HepG2 (cell line): Measurements from ENCODE around the gene FNDC3B. TPM values are rescaled to one million over a fixed set of nuclear protein-coding genes. Genes with fewer than 3 reads are reported as not detected.

Source experiments
- ATAC-seq: fragments of 200-7000 bp; cut with Tn5 transposase; 3 replicates; pipeline ENCODE4 v1.9.1; 2020; ENCODE audit warnings: mild to moderate bottlenecking, moderate library complexity
- BruUV-seq: library from RNA; stranded (reverse); fragments of 400-500 nt; replicated peaks from 2 replicates; lab custom pipeline; 2021; lab: Mats Ljungman, UMichigan
- CTCF ChIA-PET: fragments of 300-600 bp; formaldehyde crosslinking; extraction: SDS; loops from one replicate; lab custom pipeline; 2021; ENCODE audit warnings: low total read pairs, inconsistent platforms, low intra/inter-chr PET ratio; lab: Yijun Ruan, JAX
- POLR2A ChIA-PET: fragments of 350-600 bp; sonication (Branson Sonifier 250); formaldehyde crosslinking; loops from one replicate; lab custom pipeline; 2020; ENCODE audit warnings: antibody characterized with exemption, inconsistent platforms; lab: Yijun Ruan, JAX
- DNase-seq: peaks from one replicate; pipeline ENCODE4 v3.0.0-alpha.2; 2015; ENCODE audit warnings: low spot score
- FAIRE-seq: peaks from 3 replicates; lab custom pipeline; 2011; peaks lifted over from hg19 to GRCh38; lab: Jason Lieb, UNC
- H2AFZ ChIP-seq: one replicate; pipeline ENCODE4 v1.6.1; 2011; ENCODE audit warnings: low read length, inconsistent platforms
- H3K27ac ChIP-seq: fragments of 300-600 bp; 3 replicates; pipeline ENCODE4 v1.8.0; 2011; ENCODE audit warnings: mixed run types, mild to moderate bottlenecking, mixed read lengths, low read length, inconsistent platforms; ENCODE audit not compliant: insufficient read depth; ENCODE audit errors: extremely low read length
- H3K27me3 ChIP-seq, 2 experiments: fragments of 200-600 bp in 1 of 2; 2 replicates in 1 of 2; 3 replicates in 1 of 2; pipeline versions ENCODE4 v1.6.0 to v1.8.0; 2011; ENCODE audit warnings: low read length in 2 of 2, mild to moderate bottlenecking in 2 of 2, moderate library complexity in 2 of 2, inconsistent platforms in 1 of 2; ENCODE audit not compliant: insufficient read depth in 2 of 2, control insufficient read depth in 1 of 2
- H3K36me3 ChIP-seq, 2 experiments: fragments of 200-600 bp in 1 of 2; replicated peaks in 1 of 2; 2 replicates in 1 of 2; 3 replicates in 1 of 2; pipeline versions ENCODE4 v1.5.1 to v1.8.0; 2011; ENCODE audit warnings: low read length in 2 of 2, inconsistent platforms in 1 of 2; ENCODE audit not compliant: insufficient read depth in 2 of 2, control insufficient read depth in 1 of 2
- H3K4me1 ChIP-seq: 2 replicates; pipeline ENCODE4 v1.5.1; 2012; ENCODE audit warnings: low read length, inconsistent platforms; ENCODE audit not compliant: insufficient read depth
- H3K4me2 ChIP-seq: 2 replicates; pipeline ENCODE4 v1.6.0; 2011; ENCODE audit warnings: low read depth, low read length, inconsistent platforms
- H3K4me3 ChIP-seq, 3 experiments: fragments of 200-600 bp in 1 of 3; sonication (generic), shearing (Covaris generic) in 1 of 3; replicated peaks in 1 of 3; 2 replicates each; pipeline ENCODE4 v1.5.1; 2011 to 2016; ENCODE audit warnings: low read length in 3 of 3, inconsistent platforms in 2 of 3, low read depth in 2 of 3, mild to moderate bottlenecking in 2 of 3, control low read depth in 1 of 3, mixed read lengths in 1 of 3; ENCODE audit not compliant: insufficient read depth in 1 of 3
- H3K79me2 ChIP-seq: one replicate; pipeline ENCODE4 v1.6.1; 2011; ENCODE audit warnings: low read length, inconsistent platforms; ENCODE audit not compliant: insufficient read depth
- H3K9ac ChIP-seq: 2 replicates; pipeline ENCODE4 v1.6.0; 2011; ENCODE audit warnings: mild to moderate bottlenecking, low read depth, low read length, inconsistent platforms; ENCODE audit not compliant: insufficient read depth
- H3K9me3 ChIP-seq: 2 replicates; pipeline ENCODE4 v1.5.1; 2012; ENCODE audit warnings: mild to moderate bottlenecking, low read length
- H4K20me1 ChIP-seq: 2 replicates; pipeline ENCODE4 v1.6.0; 2011; ENCODE audit warnings: inconsistent platforms, mild to moderate bottlenecking, low read length, moderate library complexity; ENCODE audit not compliant: insufficient read depth
- DMTF1 ChIP-seq: sonication (generic); formaldehyde crosslinking; IDR thresholded peaks from 2 replicates; pipeline ENCODE4 v1.4.0; 2020; ENCODE audit warnings: mild to moderate bottlenecking, missing genetic modification reagents
- FOXO4 ChIP-seq: sonication (generic); formaldehyde crosslinking; conservative IDR thresholded peaks from 2 replicates; pipeline ENCODE4 v1.8.1; 2023; ENCODE audit warnings: missing genetic modification reagents
- KAT2B ChIP-seq: fragments of 150-350 bp; IDR thresholded peaks from 2 replicates; pipeline ENCODE4 v1.6.1; 2014; ENCODE audit warnings: low read depth, low read length, borderline replicate concordance
- MAX ChIP-seq: IDR thresholded peaks from 2 replicates; pipeline ENCODE4 v1.6.1; 2012; ENCODE audit warnings: inconsistent platforms
- NR1H2 ChIP-seq: sonication (generic); formaldehyde crosslinking; IDR thresholded peaks from 2 replicates; pipeline ENCODE4 v1.8.1; 2022; ENCODE audit warnings: low read depth, missing genetic modification reagents, borderline replicate concordance
- RBM22 ChIP-seq: fragments of 200-400 bp; formaldehyde crosslinking; optimal IDR thresholded peaks from 2 replicates; pipeline ENCODE3; 2017; ENCODE audit warnings: mild to moderate bottlenecking, low read length, moderate library complexity
- SALL2 ChIP-seq: sonication (generic); formaldehyde crosslinking; IDR thresholded peaks from 2 replicates; pipeline ENCODE4 v1.8.1; 2023; ENCODE audit warnings: mild to moderate bottlenecking, missing genetic modification reagents, inconsistent platforms
- STAT6 ChIP-seq: sonication (generic); formaldehyde crosslinking; IDR thresholded peaks from 2 replicates; pipeline ENCODE4 v1.4.0; 2020; ENCODE audit warnings: missing genetic modification reagents, mild to moderate bottlenecking, borderline replicate concordance
- ZBTB38 ChIP-seq: sonication (generic); formaldehyde crosslinking; IDR thresholded peaks from 2 replicates; pipeline ENCODE4 v1.5.1; 2020; ENCODE audit warnings: mild to moderate bottlenecking, missing genetic modification reagents
- ZNF281 ChIP-seq: sonication (generic); formaldehyde crosslinking; IDR thresholded peaks from 2 replicates; pipeline ENCODE4 v1.4.0; 2020; ENCODE audit warnings: missing genetic modification reagents, borderline replicate concordance
- ZNF3 ChIP-seq: IDR thresholded peaks from 2 replicates; pipeline ENCODE4 v1.7.0; 2017; ENCODE audit warnings: inconsistent platforms
- ZNF616 ChIP-seq: sonication (generic); formaldehyde crosslinking; IDR thresholded peaks from 2 replicates; pipeline ENCODE4 v1.5.0; 2020; ENCODE audit warnings: low read depth, mild to moderate bottlenecking, missing genetic modification reagents
- WGBS: methylation state at CpG from one replicate; pipeline ENCODE4 v1.1.6; 2017; ENCODE audit warnings: low lambda C conversion rate; 5-methylcytosine and 5-hydroxymethylcytosine counted together
- in situ Hi-C: cut with HindIII; loops from 2 replicates; pipeline ENCODE4 v1.10.0; 2017; ENCODE audit warnings: low pct_unique_long_range_greater_than_20kb; ENCODE audit not compliant: extremely low pct_ligation_motif_present
- intact Hi-C: fragments of 100-400 bp; cut with micrococcal nuclease; formaldehyde crosslinking; loops from one replicate; pipeline ENCODE4 v1.10.0; 2022; ENCODE audit not compliant: unreplicated experiment
- polyA plus RNA-seq, 8 experiments: library from polyadenylated mRNA; depleted of rRNA in 3 of 8; stranded (reverse) in 7 of 8; unstranded in 1 of 8; fragments of >200 nt; fragmentation: Illumina TruSeq in 4 of 8; extraction: Trizol in 4 of 8; gene quantifications; 2 replicates each; pipeline versions ENCODE4 v1.2.1 to v1.2.3, GENCODE V29; 2011 to 2016; ENCODE audit warnings: low read depth in 4 of 8, missing spikeins in 1 of 8, mixed read lengths in 1 of 8; ENCODE audit not compliant: insufficient read depth in 1 of 8
- total RNA-seq, 5 experiments: library from RNA; depleted of rRNA; stranded (reverse); fragments of >200 nt; fragmentation: Illumina TruSeq; extraction: Trizol; gene quantifications; 2 replicates each; pipeline ENCODE4 v1.2.3, GENCODE V29; 2016; ENCODE audit warnings: low read depth in 1 of 5

Gene FNDC3B
- total and polyA plus RNA-seq, 2 of the 13 experiments (the other 11 are each of a cell fraction or from before 2014, with no cell fraction given) = 74.8 to 103 TPM

GRCh38 chr3:172222478-172223071 is 183.2 kb downstream of the FNDC3B start:
- no peak for FAIRE-seq
- Histone ChIP-seq H3K4me2 (no peak overlapping the region), H3K79me2 (peaks cover 96% of the 10 kb centered on the region), H2AFZ (no peak overlapping the region), H3K9me3 (no peaks in the 10 kb centered on the region), H3K4me1 (peaks cover 81% of the 10 kb centered on the region), H4K20me1 (peaks cover 98% of the 10 kb centered on the region), H3K27ac (no peak overlapping the region), H3K36me3 (peaks cover 15 to 38% of the 10 kb centered on the region in 2 experiments), H3K9ac (no peak overlapping the region), H3K27me3 (no peaks in the 10 kb centered on the region), H3K4me3 (no peak overlapping the region)
- no peak for DNase-seq
- intact Hi-C loops (no loop called here), in situ Hi-C loops (no loop called here)
- no TSS peak for BruUV-seq
- ChIA-PET POLR2A (interaction anchor here (1.6 kb wide), 1 partner anchor 22 kb away, joined by 3 read pairs; no protein-coding TSS in a partner anchor), CTCF (no interaction called here)
- peak; percentile 13 for ATAC-seq
- WGBS = 92% methylated on average over 8 of the region's 10 CpGs
- TF ChIP-seq KAT2B = no peak
- no peak for TF ChIP-seq NR1H2 (CRISPR knock-in tag)
- no peak for TF ChIP-seq SALL2
- TF ChIP-seq ZNF616 (CRISPR knock-in tag) = no peak
- TF ChIP-seq ZBTB38 (CRISPR knock-in tag) = 0 out of 2 replicates have a peak, but pooled peaks have one; percentile 51
- no peak for TF ChIP-seq FOXO4 (CRISPR knock-in tag)
- no peak for TF ChIP-seq DMTF1 (CRISPR knock-in tag)
- TF ChIP-seq ZNF281 = no peak
- TF ChIP-seq STAT6 = no peak
- no peak for TF ChIP-seq MAX
- peak; percentile 99 for TF ChIP-seq RBM22
- no peak for TF ChIP-seq ZNF3 (CRISPR knock-in tag)
